GM12878 (cell line): ENCODE data around the gene TMEM17. TPM values are rescaled to one million over a fixed set of nuclear protein-coding genes. Genes with fewer than 3 reads are reported as not detected.

Experiments
- ATAC-seq: fragments of 200-7000 bp; cut with Tn5 transposase; 3 replicates; pipeline ENCODE4 v1.9.1; 2020; ENCODE audit warnings: mild to moderate bottlenecking, moderate library complexity
- BruUV-seq: library from RNA; stranded (reverse); fragments of 400-500 nt; replicated peaks from 2 replicates; lab custom pipeline; 2021; lab: Mats Ljungman, UMichigan
- CTCF ChIA-PET: fragments of 300-600 bp; sonication (Branson Sonifier 250); formaldehyde crosslinking; extraction: SDS; loops from one replicate; lab custom pipeline; 2021; ENCODE audit warnings: inconsistent platforms; lab: Yijun Ruan, JAX
- POLR2A ChIA-PET: fragments of 350-600 bp; formaldehyde crosslinking; extraction: SDS; loops from one replicate; lab custom pipeline; 2021; ENCODE audit warnings: inconsistent platforms; lab: Charles Lee
- RAD21 ChIA-PET: fragments of 300-600 bp; sonication (Branson Sonifier 250); formaldehyde crosslinking; loops from one replicate; lab custom pipeline; 2023; ENCODE audit warnings: antibody characterized with exemption; ENCODE audit not compliant: unreplicated experiment; lab: Charles Lee
- SMC1A ChIA-PET: fragments of 300-600 bp; sonication (Branson Sonifier 250); formaldehyde crosslinking; loops from one replicate; lab custom pipeline; 2023; ENCODE audit not compliant: unreplicated experiment, uncharacterized antibody; lab: Charles Lee
- DNase-seq: peaks from one replicate; pipeline ENCODE4 v3.0.0-alpha.2; 2011; ENCODE audit warnings: low read depth, low spot score
- FAIRE-seq: peaks from 3 replicates; lab custom pipeline; 2011; peaks lifted over from hg19 to GRCh38; lab: Jason Lieb, UNC
- H2AFZ ChIP-seq: 2 replicates; pipeline ENCODE4 v1.6.0; 2011; ENCODE audit warnings: low read depth, low read length, control low read depth; ENCODE audit not compliant: control insufficient read depth
- H3K27ac ChIP-seq: 2 replicates; pipeline ENCODE4 v1.5.1; 2011; ENCODE audit warnings: control low read depth; ENCODE audit not compliant: control insufficient read depth, insufficient read depth
- H3K27me3 ChIP-seq, 2 experiments: replicated peaks in 1 of 2; 2 replicates each; pipeline versions ENCODE4 v1.6.0 to v1.6.1; 2011; ENCODE audit warnings: low read length in 1 of 2; ENCODE audit not compliant: control insufficient read depth in 2 of 2, insufficient read depth in 2 of 2
- H3K36me3 ChIP-seq, 2 experiments: 2 replicates each; pipeline ENCODE4 v1.5.1; 2011; ENCODE audit warnings: low read length in 1 of 2; ENCODE audit not compliant: control insufficient read depth in 2 of 2, insufficient read depth in 2 of 2
- H3K4me1 ChIP-seq: 2 replicates; pipeline ENCODE4 v1.6.1; 2011; ENCODE audit warnings: mild to moderate bottlenecking, low read length, moderate library complexity, mixed read lengths; ENCODE audit not compliant: control insufficient read depth, insufficient read depth
- H3K4me2 ChIP-seq: 2 replicates; pipeline ENCODE4 v1.6.0; 2011; ENCODE audit warnings: control low read depth; ENCODE audit not compliant: control insufficient read depth, insufficient read depth
- H3K4me3 ChIP-seq: fragments of 200-600 bp; sonication (generic); 2 replicates; pipeline ENCODE4 v1.5.1; 2016
- H3K79me2 ChIP-seq: 2 replicates; pipeline ENCODE4 v1.6.0; 2011; ENCODE audit warnings: low read length; ENCODE audit not compliant: control insufficient read depth, insufficient read depth
- H3K9ac ChIP-seq: 2 replicates; pipeline ENCODE4 v1.8.0; 2011; ENCODE audit warnings: low read length, control low read depth, mixed read lengths; ENCODE audit not compliant: control insufficient read depth, insufficient read depth
- H3K9me3 ChIP-seq: replicated peaks from 3 replicates; pipeline ENCODE4 v1.5.1; 2011; ENCODE audit warnings: mild to moderate bottlenecking, low read length; ENCODE audit not compliant: control insufficient read depth, insufficient read depth
- H4K20me1 ChIP-seq: 2 replicates; pipeline ENCODE4 v1.6.0; 2011; ENCODE audit not compliant: control insufficient read depth, insufficient read depth
- E4F1 ChIP-seq: fragments of 450-650 bp; IDR thresholded peaks from 2 replicates; pipeline ENCODE4 v1.6.1; 2018; ENCODE audit warnings: borderline replicate concordance, mild to moderate bottlenecking; ENCODE audit not compliant: partially characterized antibody
- ESRRA ChIP-seq: IDR thresholded peaks from 2 replicates; pipeline ENCODE4 v1.6.1; 2012; ENCODE audit warnings: mild to moderate bottlenecking, low read length, improper control_type of control experiment
- IKZF2 ChIP-seq, 2 experiments: fragments of 450-650 bp; IDR thresholded peaks; 2 replicates each; pipeline ENCODE4 v1.6.1; 2017; ENCODE audit warnings: mild to moderate bottlenecking in 2 of 2, moderate library complexity in 2 of 2
- MEF2B ChIP-seq: fragments of 450-650 bp; IDR thresholded peaks from 2 replicates; pipeline ENCODE4 v1.6.1; 2018; ENCODE audit warnings: mild to moderate bottlenecking, moderate library complexity; ENCODE audit not compliant: partially characterized antibody, poor library complexity, severe bottlenecking
- SRF ChIP-seq, 2 experiments: IDR thresholded peaks; 2 replicates each; pipeline ENCODE4 v1.6.1; 2011; ENCODE audit warnings: low read depth in 2 of 2, low read length in 2 of 2, mild to moderate bottlenecking in 1 of 2, moderate library complexity in 1 of 2
- WGBS: methylation state at CpG from one replicate; pipeline ENCODE4 v1.1.6; 2016; ENCODE audit warnings: low lambda C conversion rate; ENCODE audit not compliant: insufficient replicate concordance, insufficient coverage; ENCODE audit errors: missing lambda C conversion rate; 5-methylcytosine and 5-hydroxymethylcytosine counted together
- in situ Hi-C: fragments of 300-500 bp; cut with MboI; formaldehyde crosslinking; loops from 9 replicates; pipeline ENCODE4 v1.14.3; 2018; ENCODE audit warnings: mixed read lengths
- intact Hi-C: fragments of 100-400 bp; cut with micrococcal nuclease; formaldehyde crosslinking; loops from one replicate; pipeline ENCODE4 v1.14.2; 2022; ENCODE audit not compliant: unreplicated experiment
- polyA plus RNA-seq, 11 experiments: library from polyadenylated mRNA; depleted of rRNA in 4 of 11; unstranded in 6 of 11; stranded (reverse) in 5 of 11; fragments of >200 nt; fragmentation: Nextera tagmentation in 4 of 11; fragmentation: Illumina TruSeq in 1 of 11; extraction: Ambion mirVana in 4 of 11; extraction: Trizol in 1 of 11; gene quantifications; 1 replicate in 1 of 11; 2 replicates in 10 of 11; pipeline versions ENCODE4 v1.2.1 to v1.2.3, GENCODE V29; 2011 to 2016; ENCODE audit warnings: inconsistent platforms in 2 of 11, missing spikeins in 2 of 11, low read depth in 1 of 11
- total RNA-seq, 4 experiments: library from RNA; depleted of rRNA in 3 of 4; stranded (reverse); fragments of >200 nt in 3 of 4; fragmentation: Illumina TruSeq in 1 of 4; extraction: Trizol in 1 of 4; gene quantifications; 2 replicates each; pipeline versions ENCODE4 v1.2.1 to v1.2.3, GENCODE V29; 2013 to 2021

Gene TMEM17
- total and polyA plus RNA-seq, 10 of the 15 experiments (the other 5 are each of a cell fraction or from before 2014, with no cell fraction given) = 0.87 to 2.6 (median 1.4) TPM

- no TSS peak for BruUV-seq
- CTCF ChIA-PET = interaction anchor here (0.6 to 11.6 kb wide), 3 partner anchors 267 to 823 kb away, joined by 3 to 249 read pairs (median 3); no protein-coding TSS in a partner anchor
These were observed 44.9 kb downstream of the TMEM17 start for GRCh38 chr2:62461017-62461553.

More at GRCh38 chr2:62461017-62461553, 44.9 kb downstream of the TMEM17 start:
- 87% methylated on average over 4 of the region's 4 CpGs for WGBS
- no peaks in the 10 kb centered on the region for H3K9me3 ChIP-seq
- H3K4me1 ChIP-seq = no peaks in the 10 kb centered on the region
- ATAC-seq (no peak), FAIRE-seq (no peak), DNase-seq (no peak)
- no peak overlapping the region for H3K9ac ChIP-seq
- no peaks in the 10 kb centered on the region for H4K20me1 ChIP-seq
- H3K36me3 ChIP-seq = no peaks in the 10 kb centered on the region
- SMC1A ChIA-PET = interaction anchor here (0.6 to 11.7 kb wide), 9 partner anchors 10 to 1440 kb away, joined by 3 to 201 read pairs (median 4); no protein-coding TSS in a partner anchor
- POLR2A ChIA-PET = no interaction called here
- RAD21 ChIA-PET = interaction anchor here (8.9 kb wide), 1 partner anchor 312 kb away, joined by 183 read pairs; no protein-coding TSS in a partner anchor
- no peak overlapping the region for H3K4me3 ChIP-seq
- intact Hi-C loops = loop anchor here (5.0 kb wide), 1 partner anchor 726 kb away; no protein-coding TSS in a partner anchor
- in situ Hi-C loops = loop anchor here (25.0 kb wide), 1 partner anchor 1026 kb away; no protein-coding TSS in a partner anchor
- TF ChIP-seq SRF (IDR thresholded peaks at IDR 0.05; ENCODE audit: low read depth in 2 of 2, low read length in 2 of 2) (no peak), ESRRA (no peak), E4F1 (no peak), MEF2B (no peak), IKZF2 (IDR thresholded peaks at IDR 0.05) (no peak)
- H3K27me3 ChIP-seq = no peaks in the 10 kb centered on the region
- H3K79me2 ChIP-seq = no peaks in the 10 kb centered on the region
- no peak overlapping the region for H2AFZ ChIP-seq
- no peak overlapping the region for H3K4me2 ChIP-seq
- H3K27ac ChIP-seq = no peak overlapping the region
